Activated B cell treated with CpG ODN at 0.5 μM for 24 hours (primary cell): Measurements from ENCODE around the gene NFKB1. TPM values are rescaled to one million over a fixed set of nuclear protein-coding genes. Genes with fewer than 3 reads are reported as not detected.
"Not testable (repeated sequence)": the region's sequence is repeated elsewhere in the genome, so short reads cannot be mapped to it uniquely, and the experiment has no call there.

Experiments
- ATAC-seq: fragments of 200-7000 bp; cut with Tn5 transposase; one replicate; pipeline ENCODE4 v1.10.0; 2021; ENCODE audit warnings: low read depth, mild to moderate bottlenecking, moderate library complexity
- CTCF ChIA-PET: fragments of 350-600 bp; sonication (Branson Sonifier 250); formaldehyde crosslinking; loops from one replicate; lab custom pipeline; 2021; ENCODE audit warnings: antibody characterized with exemption; lab: Charles Lee
- POLR2A ChIA-PET: fragments of 350-600 bp; sonication (Branson Sonifier 250); formaldehyde crosslinking; loops from one replicate; lab custom pipeline; 2021; ENCODE audit warnings: antibody characterized with exemption; lab: Charles Lee
- DNase-seq: peaks from one replicate; pipeline ENCODE4 v3.0.0; 2022
- H3K27ac Mint-ChIP-seq: one replicate; pipeline ENCODE4 v1.8.0; 2020; ENCODE audit warnings: mixed read lengths
- H3K27me3 Mint-ChIP-seq: one replicate; pipeline ENCODE4 v1.8.0; 2021; ENCODE audit warnings: mixed read lengths
- H3K36me3 Mint-ChIP-seq: one replicate; pipeline ENCODE4 v1.8.0; 2021; ENCODE audit warnings: low read depth, mixed read lengths
- H3K4me1 Mint-ChIP-seq: one replicate; pipeline ENCODE4 v1.8.0; 2021; ENCODE audit warnings: mixed read lengths
- H3K4me3 Mint-ChIP-seq: one replicate; pipeline ENCODE4 v1.8.0; 2020; ENCODE audit warnings: mild to moderate bottlenecking, mixed read lengths
- H3K9me3 Mint-ChIP-seq: one replicate; pipeline ENCODE4 v1.8.0; 2020; ENCODE audit warnings: mixed read lengths
- intact Hi-C: fragments of 100-400 bp; cut with micrococcal nuclease; formaldehyde crosslinking; loops from one replicate; pipeline ENCODE4 v1.15.1; 2024
- total RNA-seq: library from RNA; stranded (reverse); gene quantifications from 2 replicates; pipeline ENCODE4 v1.2.3, GENCODE V29; 2022
- TF ChIP-seq, protein P1 (sequence below): fragments of 200-600 bp; IDR thresholded peaks from one replicate; pipeline ENCODE4 v1.8.0; 2022; ENCODE audit warnings: antibody characterized with exemption, mild to moderate bottlenecking

The NFKB1 gene
- total RNA-seq, 1 donor from 2014 or later = 308 TPM

DNA sequence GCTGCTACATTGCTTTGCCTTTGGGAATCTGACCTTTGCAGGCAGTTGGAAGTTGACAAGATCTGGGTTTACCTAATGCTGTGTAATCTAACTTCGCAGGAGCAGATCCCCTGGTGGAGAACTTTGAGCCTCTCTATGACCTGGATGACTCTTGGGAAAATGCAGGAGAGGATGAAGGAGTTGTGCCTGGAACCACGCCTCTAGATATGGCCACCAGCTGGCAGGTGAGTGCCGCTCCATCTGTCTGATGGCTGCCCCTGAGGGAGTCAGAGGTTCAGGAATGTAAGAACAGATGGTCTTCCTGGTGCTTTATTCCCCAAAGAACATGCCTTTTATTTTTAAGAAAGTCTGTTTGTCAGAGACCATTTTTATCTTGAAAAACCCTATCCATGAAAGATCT is 109.3 kb downstream of the NFKB1 start:
- intact Hi-C loops = no loop called here
- no peak for DNase-seq
- H3K27ac Mint-ChIP-seq = no peak overlapping the region
- TF ChIP-seq, protein P1, sequence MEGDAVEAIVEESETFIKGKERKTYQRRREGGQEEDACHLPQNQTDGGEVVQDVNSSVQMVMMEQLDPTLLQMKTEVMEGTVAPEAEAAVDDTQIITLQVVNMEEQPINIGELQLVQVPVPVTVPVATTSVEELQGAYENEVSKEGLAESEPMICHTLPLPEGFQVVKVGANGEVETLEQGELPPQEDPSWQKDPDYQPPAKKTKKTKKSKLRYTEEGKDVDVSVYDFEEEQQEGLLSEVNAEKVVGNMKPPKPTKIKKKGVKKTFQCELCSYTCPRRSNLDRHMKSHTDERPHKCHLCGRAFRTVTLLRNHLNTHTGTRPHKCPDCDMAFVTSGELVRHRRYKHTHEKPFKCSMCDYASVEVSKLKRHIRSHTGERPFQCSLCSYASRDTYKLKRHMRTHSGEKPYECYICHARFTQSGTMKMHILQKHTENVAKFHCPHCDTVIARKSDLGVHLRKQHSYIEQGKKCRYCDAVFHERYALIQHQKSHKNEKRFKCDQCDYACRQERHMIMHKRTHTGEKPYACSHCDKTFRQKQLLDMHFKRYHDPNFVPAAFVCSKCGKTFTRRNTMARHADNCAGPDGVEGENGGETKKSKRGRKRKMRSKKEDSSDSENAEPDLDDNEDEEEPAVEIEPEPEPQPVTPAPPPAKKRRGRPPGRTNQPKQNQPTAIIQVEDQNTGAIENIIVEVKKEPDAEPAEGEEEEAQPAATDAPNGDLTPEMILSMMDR = no peak
- peaks cover 95% of the 10 kb centered on the region for H3K36me3 Mint-ChIP-seq
- no peaks in the 10 kb centered on the region for H3K27me3 Mint-ChIP-seq
- POLR2A ChIA-PET = no interaction called here
- no peaks in the 10 kb centered on the region for H3K9me3 Mint-ChIP-seq
- no peak overlapping the region for H3K4me3 Mint-ChIP-seq
- no peak for ATAC-seq
- peaks cover 26% of the 10 kb centered on the region for H3K4me1 Mint-ChIP-seq
- CTCF ChIA-PET = no interaction called here

DNA sequence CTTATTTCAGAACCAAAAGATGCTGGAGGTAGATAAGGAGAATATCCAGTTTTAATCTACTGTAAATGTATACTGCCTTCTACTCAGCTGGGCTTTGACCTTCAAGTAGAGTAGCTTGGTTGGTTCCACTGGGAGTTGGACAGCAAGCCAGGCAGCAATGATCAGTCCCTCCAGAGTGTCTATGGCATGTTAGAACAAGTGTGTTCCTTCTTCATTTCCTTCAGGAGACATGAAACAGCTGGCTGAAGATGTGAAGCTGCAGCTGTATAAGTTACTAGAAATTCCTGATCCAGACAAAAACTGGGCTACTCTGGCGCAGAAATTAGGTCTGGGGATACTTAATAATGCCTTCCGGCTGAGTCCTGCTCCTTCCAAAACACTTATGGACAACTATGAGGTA is 111.1 kb downstream of the NFKB1 start:
- no peaks in the 10 kb centered on the region for H3K9me3 Mint-ChIP-seq
- TF ChIP-seq, protein P1 = no peak
- no peak for ATAC-seq
- CTCF ChIA-PET = interaction anchor here (1.3 kb wide), 1 partner anchor 14 kb away, joined by 3 read pairs; no protein-coding TSS in a partner anchor
- POLR2A ChIA-PET = no interaction called here
- H3K4me1 Mint-ChIP-seq = peaks cover 26% of the 10 kb centered on the region
- H3K36me3 Mint-ChIP-seq = peaks cover 97% of the 10 kb centered on the region
- intact Hi-C loops = no loop called here
- DNase-seq = no peak
- H3K27me3 Mint-ChIP-seq = no peaks in the 10 kb centered on the region
- H3K4me3 Mint-ChIP-seq = no peak overlapping the region
- H3K27ac Mint-ChIP-seq = peak overlapping the region; percentile 77

DNA sequence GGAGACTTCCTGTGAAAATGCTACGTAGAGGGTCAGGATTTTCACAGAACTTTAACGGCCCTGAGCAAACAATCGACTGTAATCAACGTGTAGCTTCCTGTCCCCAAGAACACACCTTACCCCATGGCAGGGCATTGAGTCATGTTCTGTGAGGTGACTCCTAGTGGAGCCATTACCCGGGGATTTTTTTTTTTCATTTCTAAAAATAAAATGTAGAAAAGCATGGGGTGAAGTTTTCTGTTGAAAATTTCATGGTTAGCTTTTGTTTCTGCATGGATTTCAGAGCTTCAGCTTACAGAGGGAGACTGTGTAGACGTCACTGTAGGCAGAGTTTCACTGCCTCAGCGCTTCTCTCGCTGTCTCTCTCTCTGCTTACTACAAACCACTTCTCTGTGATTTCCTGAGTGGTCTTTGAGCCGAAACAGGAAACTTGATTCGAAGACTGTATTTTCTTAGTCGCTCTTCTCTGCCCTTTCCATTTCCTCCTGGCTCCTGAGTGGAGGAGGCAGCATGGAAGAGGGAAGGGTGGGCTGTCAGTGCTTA is 111.7 kb downstream of the NFKB1 start:
- Mint-ChIP-seq H3K27ac (peak overlapping the region; percentile 77), H3K27me3 (no peaks in the 10 kb centered on the region), H3K4me3 (peak overlapping the region; percentile 29), H3K4me1 (peaks cover 26% of the 10 kb centered on the region), H3K36me3 (peaks cover 95% of the 10 kb centered on the region), H3K9me3 (no peaks in the 10 kb centered on the region)
- TF ChIP-seq, protein P1 = no peak
- ChIA-PET CTCF (interaction anchor here (1.3 kb wide), 1 partner anchor 13 kb away, joined by 3 read pairs; no protein-coding TSS in a partner anchor), POLR2A (interaction anchor here (0.6 to 0.9 kb wide), 3 partner anchors 49 to 161 kb away, joined by 3 to 6 read pairs (median 4); no protein-coding TSS in a partner anchor)
- no peak for DNase-seq
- ATAC-seq = peak; percentile 71
- intact Hi-C loops = no loop called here

DNA sequence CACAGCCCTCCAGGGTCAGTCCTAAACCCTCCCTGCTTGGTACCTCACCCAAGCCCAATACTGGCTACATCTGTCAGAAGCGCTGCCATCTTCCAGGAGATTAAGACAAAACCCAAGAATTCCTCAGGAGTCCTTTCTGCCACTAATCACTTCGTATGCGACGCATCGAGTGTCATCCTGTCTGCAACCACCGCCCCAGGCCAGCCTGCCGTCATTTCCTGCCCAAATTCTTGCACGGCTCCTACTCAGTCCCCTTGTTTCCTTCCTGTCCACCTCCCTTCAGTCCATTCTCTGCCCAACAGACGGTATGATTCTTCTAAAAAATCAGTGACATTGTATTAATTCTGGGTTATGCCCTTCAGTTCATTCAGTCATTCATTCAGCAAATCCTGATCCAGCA is 113.6 kb downstream of the NFKB1 start:
- POLR2A ChIA-PET = no interaction called here
- H3K27me3 Mint-ChIP-seq = no peaks in the 10 kb centered on the region
- intact Hi-C loops = no loop called here
- ATAC-seq (no peak), DNase-seq (no peak)
- CTCF ChIA-PET = no interaction called here
- TF ChIP-seq, protein P1 = no peak
- peaks cover 44% of the 10 kb centered on the region for H3K4me1 Mint-ChIP-seq
- no peak overlapping the region for H3K27ac Mint-ChIP-seq
- H3K4me3 Mint-ChIP-seq = no peak overlapping the region
- peaks cover 4% of the 10 kb centered on the region for H3K9me3 Mint-ChIP-seq
- H3K36me3 Mint-ChIP-seq = peaks cover 81% of the 10 kb centered on the region

DNA sequence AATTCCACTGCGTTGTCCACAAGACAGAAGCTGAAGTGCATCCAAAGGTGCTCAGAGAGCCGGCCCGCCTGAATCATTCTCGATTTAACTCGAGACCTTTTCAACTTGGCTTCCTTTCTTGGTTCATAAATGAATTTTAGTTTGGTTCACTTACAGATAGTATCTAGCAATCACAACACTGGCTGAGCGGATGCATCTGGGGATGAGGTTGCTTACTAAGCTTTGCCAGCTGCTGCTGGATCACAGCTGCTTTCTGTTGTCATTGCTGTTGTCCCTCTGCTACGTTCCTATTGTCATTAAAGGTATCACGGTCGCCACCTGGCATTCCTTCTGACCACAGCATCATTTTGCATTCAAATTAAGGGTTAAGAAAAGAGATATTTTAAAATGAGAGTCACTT is 115.5 kb downstream of the NFKB1 start:
- ChIA-PET CTCF (no interaction called here), POLR2A (interaction anchor here (0.9 kb wide), 1 partner anchor 163 kb away, joined by 3 read pairs; no protein-coding TSS in a partner anchor)
- H3K9me3 Mint-ChIP-seq = peaks cover 4% of the 10 kb centered on the region
- no peak overlapping the region for H3K4me3 Mint-ChIP-seq
- TF ChIP-seq, protein P1 = no peak
- peaks cover 63% of the 10 kb centered on the region for H3K36me3 Mint-ChIP-seq
- intact Hi-C loops = no loop called here
- ATAC-seq (no peak), DNase-seq (no peak)
- peaks cover 43% of the 10 kb centered on the region for H3K4me1 Mint-ChIP-seq
- H3K27ac Mint-ChIP-seq = peak overlapping the region; percentile 35
- H3K27me3 Mint-ChIP-seq = no peaks in the 10 kb centered on the region

DNA sequence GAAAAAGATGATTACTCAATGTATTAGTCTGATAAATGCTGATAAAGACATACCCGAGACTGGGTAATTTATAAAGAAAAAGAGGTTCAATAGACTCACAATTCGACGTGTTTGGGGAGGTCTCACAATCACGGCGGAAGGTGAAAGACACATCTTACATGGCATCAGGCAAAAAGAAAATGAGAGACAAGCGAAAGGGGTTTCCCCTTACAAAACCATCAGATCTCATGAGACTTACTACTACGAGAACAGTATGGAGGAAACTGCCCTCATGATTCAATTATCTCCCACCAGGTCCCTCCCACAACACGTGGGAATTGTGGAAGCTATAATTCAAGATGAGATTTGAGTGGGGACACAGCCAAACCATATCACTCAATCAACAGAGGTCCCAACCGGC is 117.9 kb downstream of the NFKB1 start:
- ChIA-PET CTCF (interaction anchor here (1.1 kb wide), 1 partner anchor 392 kb away, joined by 3 read pairs; no protein-coding TSS in a partner anchor), POLR2A (interaction anchor here (0.7 to 1.2 kb wide), 4 partner anchors 55 to 457 kb away, joined by 3 read pairs; no protein-coding TSS in a partner anchor)
- intact Hi-C loops, H3K9me3 Mint-ChIP-seq, H3K27me3 Mint-ChIP-seq, DNase-seq, H3K4me3 Mint-ChIP-seq: not testable (repeated sequence)
- Mint-ChIP-seq H3K36me3 (peaks cover 39% of the 10 kb centered on the region), H3K4me1 (peaks cover 24% of the 10 kb centered on the region), H3K27ac (peak overlapping the region; percentile 44)
- peak; percentile 55 for ATAC-seq

DNA sequence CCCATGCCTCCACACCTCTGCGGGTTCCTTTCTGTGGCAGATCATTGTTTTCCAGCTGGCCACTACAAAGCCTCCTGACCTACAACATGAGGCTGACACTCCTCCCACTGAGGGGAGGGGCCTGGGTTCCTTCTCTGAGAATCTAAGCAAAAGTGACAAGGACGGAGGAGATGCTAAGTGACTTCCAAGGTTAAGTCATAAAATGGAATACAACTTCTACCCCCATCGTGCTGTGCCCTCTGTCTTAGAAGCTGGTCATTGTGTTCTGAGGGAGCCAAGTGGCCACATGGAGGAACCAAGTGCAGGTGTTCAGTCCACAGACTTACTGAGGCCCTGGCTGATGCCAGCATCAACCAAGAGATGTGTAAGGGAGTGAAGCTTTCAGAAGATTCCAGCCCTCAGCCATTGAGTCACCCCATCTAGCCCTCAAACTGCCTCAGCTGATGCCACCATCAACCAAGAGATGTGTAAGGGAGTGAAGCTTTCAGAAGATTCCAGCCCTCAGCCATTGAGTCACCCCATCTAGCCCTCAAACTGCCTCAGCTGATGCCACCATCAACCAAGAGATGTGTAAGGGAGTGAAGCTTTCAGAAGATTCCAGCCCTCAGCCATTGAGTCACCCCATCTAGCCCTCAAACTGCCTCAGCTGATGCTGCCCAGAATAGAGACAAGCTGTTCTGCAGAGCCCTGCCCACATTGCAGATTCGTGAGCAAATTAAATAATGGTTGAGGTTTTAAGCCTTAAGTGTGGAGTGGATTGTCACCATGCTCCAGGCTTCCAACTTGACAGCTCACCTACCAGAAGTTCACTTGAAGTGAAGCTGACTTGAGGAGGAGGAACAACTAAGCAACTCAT is 118.8 kb downstream of the NFKB1 start:
- peak overlapping the region; percentile 7 for H3K27ac Mint-ChIP-seq
- H3K27me3 Mint-ChIP-seq, H3K9me3 Mint-ChIP-seq, DNase-seq, H3K4me3 Mint-ChIP-seq: not testable (repeated sequence)
- H3K36me3 Mint-ChIP-seq = peaks cover 29% of the 10 kb centered on the region
- POLR2A ChIA-PET = interaction anchor here (0.6 kb wide), 2 partner anchors 60 to 1919 kb away, joined by 4 read pairs; no protein-coding TSS in a partner anchor
- intact Hi-C loops = loop anchor here (1.0 to 2.0 kb wide), 2 partner anchors 389 to 479 kb away; partner anchors contain the start of gene BDH2
- ATAC-seq = peak; percentile 26
- CTCF ChIA-PET = interaction anchor here (1.0 to 1.9 kb wide), 4 partner anchors 387 to 472 kb away, joined by 3 to 10 read pairs (median 4); no protein-coding TSS in a partner anchor
- peaks cover 24% of the 10 kb centered on the region for H3K4me1 Mint-ChIP-seq
